ENCODE data around the gene BRK1. TPM values are rescaled to one million over a fixed set of nuclear protein-coding genes. Genes with fewer than 3 reads are reported as not detected.

Gene BRK1
- total and polyA plus RNA-seq, 9 of the 15 experiments (the other 6 are each of a cell fraction or from before 2014, with no cell fraction given): 105 to 634 (median 250) TPM

DNA sequence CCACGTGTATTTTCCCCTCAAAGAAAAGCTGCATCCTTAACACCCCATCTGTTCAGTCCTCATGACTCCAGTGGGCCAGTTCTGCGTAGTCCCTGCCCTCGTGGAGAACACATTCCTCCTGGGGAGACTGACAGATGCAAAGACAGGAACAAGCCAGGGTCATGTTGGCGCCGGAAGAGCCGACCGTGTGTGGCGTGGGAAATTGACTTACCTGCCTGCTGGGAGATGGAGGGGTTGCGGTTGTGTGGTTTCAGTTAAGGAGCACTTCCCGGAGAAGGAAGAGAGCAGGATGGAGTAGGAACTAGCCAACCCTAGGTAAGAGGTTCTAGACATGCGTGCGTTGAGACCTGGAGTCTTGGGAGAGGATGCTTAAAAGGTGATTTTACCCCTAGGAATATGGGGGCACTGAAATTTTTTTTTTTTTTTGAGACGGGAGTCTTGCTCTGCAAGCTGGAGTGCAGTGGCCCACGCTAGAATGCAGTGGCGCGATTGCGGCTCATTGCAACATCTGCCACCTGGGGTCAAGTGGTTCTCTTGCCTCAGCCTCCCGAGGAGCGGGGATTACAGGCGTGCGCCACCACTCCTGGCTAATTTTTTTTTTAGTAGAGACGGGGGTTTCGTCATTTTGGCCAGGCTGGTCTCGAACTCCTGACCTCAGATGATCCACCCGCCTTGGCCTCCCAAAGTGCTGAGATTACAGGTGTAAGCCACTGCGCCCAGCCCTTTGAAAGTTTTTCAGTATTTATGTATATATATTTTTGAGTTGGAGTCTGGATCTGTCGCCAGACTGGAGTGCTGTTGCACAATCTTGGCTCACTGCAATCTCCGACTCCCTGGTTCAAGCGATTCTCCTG, 27.5 kb downstream of the BRK1 start (continued):
- TF ChIP-seq, protein P1, sequence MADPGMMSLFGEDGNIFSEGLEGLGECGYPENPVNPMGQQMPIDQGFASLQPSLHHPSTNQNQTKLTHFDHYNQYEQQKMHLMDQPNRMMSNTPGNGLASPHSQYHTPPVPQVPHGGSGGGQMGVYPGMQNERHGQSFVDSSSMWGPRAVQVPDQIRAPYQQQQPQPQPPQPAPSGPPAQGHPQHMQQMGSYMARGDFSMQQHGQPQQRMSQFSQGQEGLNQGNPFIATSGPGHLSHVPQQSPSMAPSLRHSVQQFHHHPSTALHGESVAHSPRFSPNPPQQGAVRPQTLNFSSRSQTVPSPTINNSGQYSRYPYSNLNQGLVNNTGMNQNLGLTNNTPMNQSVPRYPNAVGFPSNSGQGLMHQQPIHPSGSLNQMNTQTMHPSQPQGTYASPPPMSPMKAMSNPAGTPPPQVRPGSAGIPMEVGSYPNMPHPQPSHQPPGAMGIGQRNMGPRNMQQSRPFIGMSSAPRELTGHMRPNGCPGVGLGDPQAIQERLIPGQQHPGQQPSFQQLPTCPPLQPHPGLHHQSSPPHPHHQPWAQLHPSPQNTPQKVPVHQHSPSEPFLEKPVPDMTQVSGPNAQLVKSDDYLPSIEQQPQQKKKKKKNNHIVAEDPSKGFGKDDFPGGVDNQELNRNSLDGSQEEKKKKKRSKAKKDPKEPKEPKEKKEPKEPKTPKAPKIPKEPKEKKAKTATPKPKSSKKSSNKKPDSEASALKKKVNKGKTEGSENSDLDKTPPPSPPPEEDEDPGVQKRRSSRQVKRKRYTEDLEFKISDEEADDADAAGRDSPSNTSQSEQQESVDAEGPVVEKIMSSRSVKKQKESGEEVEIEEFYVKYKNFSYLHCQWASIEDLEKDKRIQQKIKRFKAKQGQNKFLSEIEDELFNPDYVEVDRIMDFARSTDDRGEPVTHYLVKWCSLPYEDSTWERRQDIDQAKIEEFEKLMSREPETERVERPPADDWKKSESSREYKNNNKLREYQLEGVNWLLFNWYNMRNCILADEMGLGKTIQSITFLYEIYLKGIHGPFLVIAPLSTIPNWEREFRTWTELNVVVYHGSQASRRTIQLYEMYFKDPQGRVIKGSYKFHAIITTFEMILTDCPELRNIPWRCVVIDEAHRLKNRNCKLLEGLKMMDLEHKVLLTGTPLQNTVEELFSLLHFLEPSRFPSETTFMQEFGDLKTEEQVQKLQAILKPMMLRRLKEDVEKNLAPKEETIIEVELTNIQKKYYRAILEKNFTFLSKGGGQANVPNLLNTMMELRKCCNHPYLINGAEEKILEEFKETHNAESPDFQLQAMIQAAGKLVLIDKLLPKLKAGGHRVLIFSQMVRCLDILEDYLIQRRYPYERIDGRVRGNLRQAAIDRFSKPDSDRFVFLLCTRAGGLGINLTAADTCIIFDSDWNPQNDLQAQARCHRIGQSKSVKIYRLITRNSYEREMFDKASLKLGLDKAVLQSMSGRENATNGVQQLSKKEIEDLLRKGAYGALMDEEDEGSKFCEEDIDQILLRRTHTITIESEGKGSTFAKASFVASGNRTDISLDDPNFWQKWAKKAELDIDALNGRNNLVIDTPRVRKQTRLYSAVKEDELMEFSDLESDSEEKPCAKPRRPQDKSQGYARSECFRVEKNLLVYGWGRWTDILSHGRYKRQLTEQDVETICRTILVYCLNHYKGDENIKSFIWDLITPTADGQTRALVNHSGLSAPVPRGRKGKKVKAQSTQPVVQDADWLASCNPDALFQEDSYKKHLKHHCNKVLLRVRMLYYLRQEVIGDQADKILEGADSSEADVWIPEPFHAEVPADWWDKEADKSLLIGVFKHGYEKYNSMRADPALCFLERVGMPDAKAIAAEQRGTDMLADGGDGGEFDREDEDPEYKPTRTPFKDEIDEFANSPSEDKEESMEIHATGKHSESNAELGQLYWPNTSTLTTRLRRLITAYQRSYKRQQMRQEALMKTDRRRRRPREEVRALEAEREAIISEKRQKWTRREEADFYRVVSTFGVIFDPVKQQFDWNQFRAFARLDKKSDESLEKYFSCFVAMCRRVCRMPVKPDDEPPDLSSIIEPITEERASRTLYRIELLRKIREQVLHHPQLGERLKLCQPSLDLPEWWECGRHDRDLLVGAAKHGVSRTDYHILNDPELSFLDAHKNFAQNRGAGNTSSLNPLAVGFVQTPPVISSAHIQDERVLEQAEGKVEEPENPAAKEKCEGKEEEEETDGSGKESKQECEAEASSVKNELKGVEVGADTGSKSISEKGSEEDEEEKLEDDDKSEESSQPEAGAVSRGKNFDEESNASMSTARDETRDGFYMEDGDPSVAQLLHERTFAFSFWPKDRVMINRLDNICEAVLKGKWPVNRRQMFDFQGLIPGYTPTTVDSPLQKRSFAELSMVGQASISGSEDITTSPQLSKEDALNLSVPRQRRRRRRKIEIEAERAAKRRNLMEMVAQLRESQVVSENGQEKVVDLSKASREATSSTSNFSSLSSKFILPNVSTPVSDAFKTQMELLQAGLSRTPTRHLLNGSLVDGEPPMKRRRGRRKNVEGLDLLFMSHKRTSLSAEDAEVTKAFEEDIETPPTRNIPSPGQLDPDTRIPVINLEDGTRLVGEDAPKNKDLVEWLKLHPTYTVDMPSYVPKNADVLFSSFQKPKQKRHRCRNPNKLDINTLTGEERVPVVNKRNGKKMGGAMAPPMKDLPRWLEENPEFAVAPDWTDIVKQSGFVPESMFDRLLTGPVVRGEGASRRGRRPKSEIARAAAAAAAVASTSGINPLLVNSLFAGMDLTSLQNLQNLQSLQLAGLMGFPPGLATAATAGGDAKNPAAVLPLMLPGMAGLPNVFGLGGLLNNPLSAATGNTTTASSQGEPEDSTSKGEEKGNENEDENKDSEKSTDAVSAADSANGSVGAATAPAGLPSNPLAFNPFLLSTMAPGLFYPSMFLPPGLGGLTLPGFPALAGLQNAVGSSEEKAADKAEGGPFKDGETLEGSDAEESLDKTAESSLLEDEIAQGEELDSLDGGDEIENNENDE (IDR thresholded peaks at IDR 0.05; ENCODE audit: low read depth, low read length): no peak
- TF ChIP-seq HCFC1 (IDR thresholded peaks at IDR 0.05; ENCODE audit: low read depth, low read length) (peak; percentile 15; the same call in 1 of the 2 replicates), NR0B1 (IDR thresholded peaks at IDR 0.05; ENCODE audit: partially characterized antibody) (no peak), CBX2 (IDR thresholded peaks at IDR 0.05; ENCODE audit: insufficient read depth, low read length, poor library complexity, severe bottlenecking) (no peak), ZNF143 (CRISPR knock-in tag; IDR thresholded peaks at IDR 0.05) (no peak), DACH1 (IDR thresholded peaks at IDR 0.05; ENCODE audit: partially characterized antibody) (no peak), TARDBP (IDR thresholded peaks at IDR 0.05) (no peak), HLTF (IDR thresholded peaks at IDR 0.05) (peak; percentile 84; the same call in 1 of the 2 replicates), KAT8 (IDR thresholded peaks at IDR 0.05; ENCODE audit: low read depth) (no peak)
- TF ChIP-seq, protein P2, sequence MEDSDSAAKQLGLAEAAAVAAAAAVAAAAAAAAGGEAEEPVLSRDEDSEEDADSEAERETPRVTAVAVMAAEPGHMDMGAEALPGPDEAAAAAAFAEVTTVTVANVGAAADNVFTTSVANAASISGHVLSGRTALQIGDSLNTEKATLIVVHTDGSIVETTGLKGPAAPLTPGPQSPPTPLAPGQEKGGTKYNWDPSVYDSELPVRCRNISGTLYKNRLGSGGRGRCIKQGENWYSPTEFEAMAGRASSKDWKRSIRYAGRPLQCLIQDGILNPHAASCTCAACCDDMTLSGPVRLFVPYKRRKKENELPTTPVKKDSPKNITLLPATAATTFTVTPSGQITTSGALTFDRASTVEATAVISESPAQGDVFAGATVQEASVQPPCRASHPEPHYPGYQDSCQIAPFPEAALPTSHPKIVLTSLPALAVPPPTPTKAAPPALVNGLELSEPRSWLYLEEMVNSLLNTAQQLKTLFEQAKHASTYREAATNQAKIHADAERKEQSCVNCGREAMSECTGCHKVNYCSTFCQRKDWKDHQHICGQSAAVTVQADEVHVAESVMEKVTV (CRISPR knock-in tag; IDR thresholded peaks at IDR 0.05): no peak
- TF ChIP-seq, protein P3, sequence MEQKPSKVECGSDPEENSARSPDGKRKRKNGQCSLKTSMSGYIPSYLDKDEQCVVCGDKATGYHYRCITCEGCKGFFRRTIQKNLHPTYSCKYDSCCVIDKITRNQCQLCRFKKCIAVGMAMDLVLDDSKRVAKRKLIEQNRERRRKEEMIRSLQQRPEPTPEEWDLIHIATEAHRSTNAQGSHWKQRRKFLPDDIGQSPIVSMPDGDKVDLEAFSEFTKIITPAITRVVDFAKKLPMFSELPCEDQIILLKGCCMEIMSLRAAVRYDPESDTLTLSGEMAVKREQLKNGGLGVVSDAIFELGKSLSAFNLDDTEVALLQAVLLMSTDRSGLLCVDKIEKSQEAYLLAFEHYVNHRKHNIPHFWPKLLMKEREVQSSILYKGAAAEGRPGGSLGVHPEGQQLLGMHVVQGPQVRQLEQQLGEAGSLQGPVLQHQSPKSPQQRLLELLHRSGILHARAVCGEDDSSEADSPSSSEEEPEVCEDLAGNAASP (IDR thresholded peaks at IDR 0.05): no peak

All from K562 (cell line).